ENCODE results near the gene INSRR.

DNA sequence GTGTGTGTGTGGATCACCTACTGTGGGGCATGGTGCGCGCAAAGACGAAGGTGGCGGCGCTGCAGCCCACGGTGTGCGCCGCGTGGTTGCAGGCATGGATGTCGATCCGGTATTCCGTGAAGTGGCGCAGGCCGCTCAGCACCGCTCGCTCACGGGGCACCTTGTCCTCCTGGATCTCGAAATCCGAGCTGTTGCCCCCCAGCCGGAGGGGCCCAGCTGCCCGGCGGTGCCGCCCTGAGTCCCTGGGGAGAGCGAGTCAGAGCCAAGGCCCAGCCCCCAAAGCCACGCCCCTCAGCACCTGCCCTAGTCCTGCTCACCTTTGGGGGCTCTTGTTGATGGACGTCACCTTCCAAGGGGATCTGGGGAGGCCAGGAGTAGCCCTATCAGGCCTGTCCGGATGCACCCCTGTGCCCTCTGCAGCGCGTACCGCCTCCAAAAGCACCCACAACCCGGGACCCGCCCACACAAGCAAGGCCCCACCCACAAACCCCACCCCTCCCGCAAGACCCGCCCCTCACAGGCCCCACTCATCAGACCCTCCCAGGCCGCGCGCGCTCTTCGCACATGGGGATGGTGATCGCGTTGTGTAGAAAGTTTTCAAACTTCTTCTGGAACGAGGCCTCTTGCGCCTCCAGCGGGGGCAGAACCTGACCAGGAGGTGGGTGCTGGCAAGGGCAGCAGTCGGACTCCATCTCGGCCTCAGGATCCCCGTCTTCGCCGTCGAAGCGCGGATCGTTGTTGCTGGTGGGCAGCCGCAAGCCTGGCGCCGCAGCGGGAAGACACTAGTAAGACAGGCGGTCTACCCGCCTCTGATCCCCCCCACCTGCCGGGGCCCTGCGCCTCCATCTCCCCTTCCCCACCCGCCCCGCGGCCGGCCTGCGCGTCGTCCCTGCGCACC lies 13.6 kb downstream of the INSRR start:
- no peak for TF ChIP-seq TAF1 (IDR thresholded peaks at IDR 0.05; ENCODE audit: low read depth)
- TF ChIP-seq, protein P1, sequence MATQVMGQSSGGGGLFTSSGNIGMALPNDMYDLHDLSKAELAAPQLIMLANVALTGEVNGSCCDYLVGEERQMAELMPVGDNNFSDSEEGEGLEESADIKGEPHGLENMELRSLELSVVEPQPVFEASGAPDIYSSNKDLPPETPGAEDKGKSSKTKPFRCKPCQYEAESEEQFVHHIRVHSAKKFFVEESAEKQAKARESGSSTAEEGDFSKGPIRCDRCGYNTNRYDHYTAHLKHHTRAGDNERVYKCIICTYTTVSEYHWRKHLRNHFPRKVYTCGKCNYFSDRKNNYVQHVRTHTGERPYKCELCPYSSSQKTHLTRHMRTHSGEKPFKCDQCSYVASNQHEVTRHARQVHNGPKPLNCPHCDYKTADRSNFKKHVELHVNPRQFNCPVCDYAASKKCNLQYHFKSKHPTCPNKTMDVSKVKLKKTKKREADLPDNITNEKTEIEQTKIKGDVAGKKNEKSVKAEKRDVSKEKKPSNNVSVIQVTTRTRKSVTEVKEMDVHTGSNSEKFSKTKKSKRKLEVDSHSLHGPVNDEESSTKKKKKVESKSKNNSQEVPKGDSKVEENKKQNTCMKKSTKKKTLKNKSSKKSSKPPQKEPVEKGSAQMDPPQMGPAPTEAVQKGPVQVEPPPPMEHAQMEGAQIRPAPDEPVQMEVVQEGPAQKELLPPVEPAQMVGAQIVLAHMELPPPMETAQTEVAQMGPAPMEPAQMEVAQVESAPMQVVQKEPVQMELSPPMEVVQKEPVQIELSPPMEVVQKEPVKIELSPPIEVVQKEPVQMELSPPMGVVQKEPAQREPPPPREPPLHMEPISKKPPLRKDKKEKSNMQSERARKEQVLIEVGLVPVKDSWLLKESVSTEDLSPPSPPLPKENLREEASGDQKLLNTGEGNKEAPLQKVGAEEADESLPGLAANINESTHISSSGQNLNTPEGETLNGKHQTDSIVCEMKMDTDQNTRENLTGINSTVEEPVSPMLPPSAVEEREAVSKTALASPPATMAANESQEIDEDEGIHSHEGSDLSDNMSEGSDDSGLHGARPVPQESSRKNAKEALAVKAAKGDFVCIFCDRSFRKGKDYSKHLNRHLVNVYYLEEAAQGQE (IDR thresholded peaks at IDR 0.05; ENCODE audit: low read depth), result no peak
- TF ChIP-seq YY1 (IDR thresholded peaks at IDR 0.05; ENCODE audit: low read depth), result no peak
- no peak for TF ChIP-seq RAD21 (IDR thresholded peaks at IDR 0.05; ENCODE audit: low read depth)
- TF ChIP-seq MAX (IDR thresholded peaks at IDR 0.05), result no peak
- no peak for TF ChIP-seq CREB1 (IDR thresholded peaks at IDR 0.05; ENCODE audit: low read depth)
- no peak for TF ChIP-seq EGR1 (IDR thresholded peaks at IDR 0.05)
- no peak for TF ChIP-seq TEAD4 (IDR thresholded peaks at IDR 0.05)
- no peak for TF ChIP-seq CEBPB (IDR thresholded peaks at IDR 0.05)
- TF ChIP-seq FOXM1 (IDR thresholded peaks at IDR 0.05; ENCODE audit: borderline replicate concordance, low read depth), result no peak
